ENCODE data around the gene C10orf90.

Gene C10orf90

DNA sequence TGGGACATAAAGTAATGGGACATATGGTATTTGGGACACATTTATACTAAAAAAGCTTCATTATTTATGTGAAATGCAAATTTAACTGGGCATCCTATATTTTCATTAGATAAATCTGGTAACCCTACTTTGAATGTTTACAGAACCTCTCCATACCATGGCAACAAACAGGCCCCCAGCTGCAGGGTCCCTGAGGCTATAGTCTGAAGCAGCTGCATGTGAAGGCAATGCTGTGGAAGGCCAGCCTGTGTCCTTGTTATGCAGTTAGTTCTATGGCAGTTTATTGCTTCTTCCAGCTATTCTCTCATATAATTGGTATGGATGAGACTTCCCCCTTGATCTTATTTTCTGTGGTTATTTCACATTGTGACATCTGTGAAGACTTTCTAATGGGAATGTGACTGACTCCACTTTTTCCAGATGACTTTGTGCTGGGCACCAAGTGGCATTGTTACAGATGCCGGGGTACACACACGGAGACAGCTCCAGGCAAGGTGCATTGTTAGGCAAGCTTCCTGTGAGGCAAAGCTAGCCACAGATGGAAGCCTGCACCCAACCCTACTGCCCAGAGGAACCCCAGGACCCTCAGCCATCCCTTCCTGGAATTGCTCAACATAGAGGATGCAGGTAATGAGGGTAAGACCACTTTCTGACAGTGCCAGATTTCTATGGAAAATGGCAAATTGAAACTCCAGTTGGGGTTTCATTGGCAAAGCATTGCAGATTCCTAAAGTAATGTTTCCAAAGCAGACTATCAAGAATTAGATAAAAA is 232.7 kb downstream of the C10orf90 start:
- TF ChIP-seq SIN3A (IDR thresholded peaks at IDR 0.05; ENCODE audit: borderline replicate concordance, insufficient read depth, low read length): no peak
- no peak for TF ChIP-seq POLR2AphosphoS5 (IDR thresholded peaks at IDR 0.05; ENCODE audit: low read depth, low read length)
- TF ChIP-seq TAF1 (IDR thresholded peaks at IDR 0.05; ENCODE audit: borderline replicate concordance, insufficient read depth, low read length): no peak
- no peak for TF ChIP-seq FOXP2 (optimal IDR thresholded peaks at IDR 0.05; ENCODE audit: borderline replicate concordance, extremely low read depth, extremely low read length, insufficient read depth)
- TF ChIP-seq, protein P1, sequence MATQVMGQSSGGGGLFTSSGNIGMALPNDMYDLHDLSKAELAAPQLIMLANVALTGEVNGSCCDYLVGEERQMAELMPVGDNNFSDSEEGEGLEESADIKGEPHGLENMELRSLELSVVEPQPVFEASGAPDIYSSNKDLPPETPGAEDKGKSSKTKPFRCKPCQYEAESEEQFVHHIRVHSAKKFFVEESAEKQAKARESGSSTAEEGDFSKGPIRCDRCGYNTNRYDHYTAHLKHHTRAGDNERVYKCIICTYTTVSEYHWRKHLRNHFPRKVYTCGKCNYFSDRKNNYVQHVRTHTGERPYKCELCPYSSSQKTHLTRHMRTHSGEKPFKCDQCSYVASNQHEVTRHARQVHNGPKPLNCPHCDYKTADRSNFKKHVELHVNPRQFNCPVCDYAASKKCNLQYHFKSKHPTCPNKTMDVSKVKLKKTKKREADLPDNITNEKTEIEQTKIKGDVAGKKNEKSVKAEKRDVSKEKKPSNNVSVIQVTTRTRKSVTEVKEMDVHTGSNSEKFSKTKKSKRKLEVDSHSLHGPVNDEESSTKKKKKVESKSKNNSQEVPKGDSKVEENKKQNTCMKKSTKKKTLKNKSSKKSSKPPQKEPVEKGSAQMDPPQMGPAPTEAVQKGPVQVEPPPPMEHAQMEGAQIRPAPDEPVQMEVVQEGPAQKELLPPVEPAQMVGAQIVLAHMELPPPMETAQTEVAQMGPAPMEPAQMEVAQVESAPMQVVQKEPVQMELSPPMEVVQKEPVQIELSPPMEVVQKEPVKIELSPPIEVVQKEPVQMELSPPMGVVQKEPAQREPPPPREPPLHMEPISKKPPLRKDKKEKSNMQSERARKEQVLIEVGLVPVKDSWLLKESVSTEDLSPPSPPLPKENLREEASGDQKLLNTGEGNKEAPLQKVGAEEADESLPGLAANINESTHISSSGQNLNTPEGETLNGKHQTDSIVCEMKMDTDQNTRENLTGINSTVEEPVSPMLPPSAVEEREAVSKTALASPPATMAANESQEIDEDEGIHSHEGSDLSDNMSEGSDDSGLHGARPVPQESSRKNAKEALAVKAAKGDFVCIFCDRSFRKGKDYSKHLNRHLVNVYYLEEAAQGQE (IDR thresholded peaks at IDR 0.05; ENCODE audit: insufficient read depth in 1 of 2, low read depth in 2 of 2, low read length in 2 of 2): no peak

DNA sequence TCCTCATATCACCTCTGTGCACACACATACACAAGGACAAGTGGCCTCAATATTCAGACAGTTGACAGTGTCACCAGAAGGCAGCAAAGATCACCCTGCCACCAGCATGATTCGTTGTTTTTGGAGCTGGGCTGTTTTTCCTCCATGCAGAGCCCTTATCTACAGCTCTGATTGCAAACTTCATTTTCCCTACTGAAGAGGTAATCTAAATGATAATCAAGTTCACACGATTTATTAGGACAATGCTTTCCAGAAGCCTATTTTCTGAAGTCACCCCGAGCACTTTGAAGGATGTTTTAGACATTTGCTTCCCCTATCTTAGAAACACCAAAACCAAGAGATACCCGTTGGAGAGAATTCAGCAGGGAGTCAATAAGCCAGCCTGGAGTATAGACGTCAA is 236.3 kb downstream of the C10orf90 start:
- no peak for TF ChIP-seq POLR2AphosphoS5 (IDR thresholded peaks at IDR 0.05; ENCODE audit: low read depth, low read length)
- TF ChIP-seq, protein P1 (IDR thresholded peaks at IDR 0.05; ENCODE audit: insufficient read depth in 1 of 2, low read depth in 2 of 2, low read length in 2 of 2): no peak
- no peak for TF ChIP-seq TAF1 (IDR thresholded peaks at IDR 0.05; ENCODE audit: borderline replicate concordance, insufficient read depth, low read length)
- TF ChIP-seq FOXP2 (optimal IDR thresholded peaks at IDR 0.05; ENCODE audit: borderline replicate concordance, extremely low read depth, extremely low read length, insufficient read depth): no peak
- no peak for TF ChIP-seq SIN3A (IDR thresholded peaks at IDR 0.05; ENCODE audit: borderline replicate concordance, insufficient read depth, low read length)

DNA sequence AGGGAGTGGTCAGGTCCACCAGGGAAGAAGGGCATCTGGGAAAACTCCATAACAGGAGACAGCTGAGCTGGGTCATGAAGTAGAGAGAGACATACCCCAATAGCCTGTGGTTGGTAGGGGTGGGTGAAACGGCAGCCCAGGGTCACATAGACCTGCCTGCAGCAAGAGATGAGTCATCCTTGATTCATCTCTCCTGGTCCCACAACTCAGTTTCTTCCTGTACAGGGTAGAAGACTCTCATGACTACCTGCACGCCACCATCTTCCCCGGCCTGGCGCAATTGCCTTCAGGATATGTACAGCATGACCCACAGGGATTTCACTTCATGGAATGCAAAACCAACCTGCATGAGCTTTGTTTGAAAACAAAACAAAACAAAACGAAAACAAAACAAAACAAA is 237.1 kb downstream of the C10orf90 start:
- TF ChIP-seq SIN3A (IDR thresholded peaks at IDR 0.05; ENCODE audit: borderline replicate concordance, insufficient read depth, low read length) (no peak), TAF1 (IDR thresholded peaks at IDR 0.05; ENCODE audit: borderline replicate concordance, insufficient read depth, low read length) (no peak), POLR2AphosphoS5 (IDR thresholded peaks at IDR 0.05; ENCODE audit: low read depth, low read length) (no peak), FOXP2 (optimal IDR thresholded peaks at IDR 0.05; ENCODE audit: borderline replicate concordance, extremely low read depth, extremely low read length, insufficient read depth) (no peak)
- TF ChIP-seq, protein P1 (IDR thresholded peaks at IDR 0.05; ENCODE audit: insufficient read depth in 1 of 2, low read depth in 2 of 2, low read length in 2 of 2): no peak

DNA sequence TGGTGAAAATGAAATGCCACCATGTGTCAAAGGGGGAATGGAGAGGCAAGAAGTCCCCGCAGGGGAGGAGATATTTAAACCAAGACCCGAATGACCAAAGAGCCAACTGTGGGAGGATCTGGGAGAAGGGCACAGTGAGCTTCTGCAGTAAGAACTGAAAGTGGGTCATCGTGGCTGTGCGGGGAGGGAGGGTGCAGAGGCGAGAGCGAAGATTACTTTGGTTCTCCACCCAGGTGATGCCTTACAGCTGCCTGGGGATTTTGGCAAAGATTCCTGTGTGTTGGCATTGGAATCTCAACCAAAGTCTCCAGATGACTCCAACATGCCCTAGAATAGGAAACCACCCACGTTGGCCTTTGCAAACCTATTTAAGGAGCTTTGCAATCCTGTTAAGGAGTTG is 238.0 kb downstream of the C10orf90 start:
- TF ChIP-seq POLR2AphosphoS5 (IDR thresholded peaks at IDR 0.05; ENCODE audit: low read depth, low read length) (no peak), TAF1 (IDR thresholded peaks at IDR 0.05; ENCODE audit: borderline replicate concordance, insufficient read depth, low read length) (no peak), SIN3A (IDR thresholded peaks at IDR 0.05; ENCODE audit: borderline replicate concordance, insufficient read depth, low read length) (no peak), FOXP2 (optimal IDR thresholded peaks at IDR 0.05; ENCODE audit: borderline replicate concordance, extremely low read depth, extremely low read length, insufficient read depth) (no peak)
- TF ChIP-seq, protein P1 (IDR thresholded peaks at IDR 0.05; ENCODE audit: insufficient read depth in 1 of 2, low read depth in 2 of 2, low read length in 2 of 2): no peak
